GM12878 (cell line): ENCODE results near the gene CFAP58. TPM values are rescaled to one million over a fixed set of nuclear protein-coding genes. Genes with fewer than 3 reads are reported as not detected.

Experiments
- ATAC-seq: fragments of 200-7000 bp; cut with Tn5 transposase; 3 replicates; pipeline ENCODE4 v1.9.1; 2020; ENCODE audit warnings: mild to moderate bottlenecking, moderate library complexity
- BruUV-seq: library from RNA; stranded (reverse); fragments of 400-500 nt; replicated peaks from 2 replicates; lab custom pipeline; 2021; lab: Mats Ljungman, UMichigan
- CTCF ChIA-PET: fragments of 300-600 bp; sonication (Branson Sonifier 250); formaldehyde crosslinking; extraction: SDS; loops from one replicate; lab custom pipeline; 2021; ENCODE audit warnings: inconsistent platforms; lab: Yijun Ruan, JAX
- POLR2A ChIA-PET: fragments of 350-600 bp; formaldehyde crosslinking; extraction: SDS; loops from one replicate; lab custom pipeline; 2021; ENCODE audit warnings: inconsistent platforms; lab: Charles Lee
- RAD21 ChIA-PET: fragments of 300-600 bp; sonication (Branson Sonifier 250); formaldehyde crosslinking; loops from one replicate; lab custom pipeline; 2023; ENCODE audit warnings: antibody characterized with exemption; ENCODE audit not compliant: unreplicated experiment; lab: Charles Lee
- SMC1A ChIA-PET: fragments of 300-600 bp; sonication (Branson Sonifier 250); formaldehyde crosslinking; loops from one replicate; lab custom pipeline; 2023; ENCODE audit not compliant: unreplicated experiment, uncharacterized antibody; lab: Charles Lee
- DNase-seq: peaks from one replicate; pipeline ENCODE4 v3.0.0-alpha.2; 2011; ENCODE audit warnings: low read depth, low spot score
- FAIRE-seq: peaks from 3 replicates; lab custom pipeline; 2011; peaks lifted over from hg19 to GRCh38; lab: Jason Lieb, UNC
- H2AFZ ChIP-seq: 2 replicates; pipeline ENCODE4 v1.6.0; 2011; ENCODE audit warnings: low read depth, low read length, control low read depth; ENCODE audit not compliant: control insufficient read depth
- H3K27ac ChIP-seq: 2 replicates; pipeline ENCODE4 v1.5.1; 2011; ENCODE audit warnings: control low read depth; ENCODE audit not compliant: control insufficient read depth, insufficient read depth
- H3K27me3 ChIP-seq, 2 experiments: replicated peaks in 1 of 2; 2 replicates each; pipeline versions ENCODE4 v1.6.0 to v1.6.1; 2011; ENCODE audit warnings: low read length in 1 of 2; ENCODE audit not compliant: control insufficient read depth in 2 of 2, insufficient read depth in 2 of 2
- H3K36me3 ChIP-seq, 2 experiments: 2 replicates each; pipeline ENCODE4 v1.5.1; 2011; ENCODE audit warnings: low read length in 1 of 2; ENCODE audit not compliant: control insufficient read depth in 2 of 2, insufficient read depth in 2 of 2
- H3K4me1 ChIP-seq: 2 replicates; pipeline ENCODE4 v1.6.1; 2011; ENCODE audit warnings: mild to moderate bottlenecking, low read length, moderate library complexity, mixed read lengths; ENCODE audit not compliant: control insufficient read depth, insufficient read depth
- H3K4me2 ChIP-seq: 2 replicates; pipeline ENCODE4 v1.6.0; 2011; ENCODE audit warnings: control low read depth; ENCODE audit not compliant: control insufficient read depth, insufficient read depth
- H3K4me3 ChIP-seq: fragments of 200-600 bp; sonication (generic); 2 replicates; pipeline ENCODE4 v1.5.1; 2016
- H3K79me2 ChIP-seq: 2 replicates; pipeline ENCODE4 v1.6.0; 2011; ENCODE audit warnings: low read length; ENCODE audit not compliant: control insufficient read depth, insufficient read depth
- H3K9ac ChIP-seq: 2 replicates; pipeline ENCODE4 v1.8.0; 2011; ENCODE audit warnings: low read length, control low read depth, mixed read lengths; ENCODE audit not compliant: control insufficient read depth, insufficient read depth
- H3K9me3 ChIP-seq: replicated peaks from 3 replicates; pipeline ENCODE4 v1.5.1; 2011; ENCODE audit warnings: mild to moderate bottlenecking, low read length; ENCODE audit not compliant: control insufficient read depth, insufficient read depth
- H4K20me1 ChIP-seq: 2 replicates; pipeline ENCODE4 v1.6.0; 2011; ENCODE audit not compliant: control insufficient read depth, insufficient read depth
- BACH1 ChIP-seq: fragments of 450-650 bp; IDR thresholded peaks from 2 replicates; pipeline ENCODE4 v1.6.1; 2017; ENCODE audit warnings: mild to moderate bottlenecking, borderline replicate concordance
- BCL3 ChIP-seq: IDR thresholded peaks from 2 replicates; pipeline ENCODE4 v1.6.1; 2011; ENCODE audit warnings: borderline replicate concordance, low read depth, mild to moderate bottlenecking, moderate library complexity, low read length; ENCODE audit not compliant: insufficient read depth, poor library complexity, severe bottlenecking
- CREB1 ChIP-seq: IDR thresholded peaks from 2 replicates; pipeline ENCODE4 v1.6.1; 2012; ENCODE audit warnings: low read depth, mild to moderate bottlenecking, inconsistent platforms
- CTCF ChIP-seq, 3 experiments: IDR thresholded peaks in 2 of 3; conservative IDR thresholded peaks in 1 of 3; 2 replicates each; pipeline ENCODE4 v1.5.1; 2011; ENCODE audit warnings: low read depth in 3 of 3, low read length in 3 of 3, mild to moderate bottlenecking in 3 of 3, control low read depth in 2 of 3, moderate library complexity in 2 of 3, inconsistent platforms in 1 of 3, mixed read lengths in 1 of 3; ENCODE audit not compliant: control insufficient read depth in 2 of 3, insufficient read depth in 1 of 3; ENCODE audit errors: extremely low read depth in 1 of 3
- ETV6 ChIP-seq, 2 experiments: fragments of 450-650 bp in 1 of 2; IDR thresholded peaks in 1 of 2; conservative IDR thresholded peaks in 1 of 2; 2 replicates each; pipeline ENCODE4 v1.6.1; 2014; ENCODE audit warnings: antibody characterized with exemption in 1 of 2, borderline replicate concordance in 1 of 2, low read depth in 1 of 2, mild to moderate bottlenecking in 1 of 2, moderate library complexity in 1 of 2
- IRF4 ChIP-seq: IDR thresholded peaks from 2 replicates; pipeline ENCODE4 v1.6.1; 2011; ENCODE audit warnings: low read depth, low read length
- JUND ChIP-seq: IDR thresholded peaks from 2 replicates; pipeline ENCODE4 v1.6.1; 2012; ENCODE audit warnings: low read depth, mild to moderate bottlenecking, low read length, improper control_type of control experiment, moderate library complexity
- KDM1A ChIP-seq: fragments of 200-600 bp; sonication (generic); IDR thresholded peaks from 2 replicates; pipeline ENCODE4 v1.6.1; 2016; ENCODE audit warnings: borderline replicate concordance
- MTA3 ChIP-seq: IDR thresholded peaks from 2 replicates; pipeline ENCODE4 v1.6.1; 2012; ENCODE audit warnings: low read length, inconsistent platforms, borderline replicate concordance
- POU2F2 ChIP-seq: IDR thresholded peaks from 3 replicates; pipeline ENCODE4 v1.6.1; 2011; ENCODE audit warnings: low read depth, mild to moderate bottlenecking, low read length, borderline replicate concordance
- ZNF207 ChIP-seq: fragments of 450-650 bp; IDR thresholded peaks from 2 replicates; pipeline ENCODE4 v1.6.1; 2014; ENCODE audit warnings: antibody characterized with exemption, mild to moderate bottlenecking, borderline replicate concordance
- ZNF384 ChIP-seq: IDR thresholded peaks from 2 replicates; pipeline ENCODE4 v1.6.1; 2012; ENCODE audit warnings: low read depth, mild to moderate bottlenecking, low read length, improper control_type of control experiment, borderline replicate concordance
- WGBS: methylation state at CpG from one replicate; pipeline ENCODE4 v1.1.6; 2016; ENCODE audit warnings: low lambda C conversion rate; ENCODE audit not compliant: insufficient replicate concordance, insufficient coverage; ENCODE audit errors: missing lambda C conversion rate; 5-methylcytosine and 5-hydroxymethylcytosine counted together
- in situ Hi-C: fragments of 300-500 bp; cut with MboI; formaldehyde crosslinking; loops from 9 replicates; pipeline ENCODE4 v1.14.3; 2018; ENCODE audit warnings: mixed read lengths
- intact Hi-C: fragments of 100-400 bp; cut with micrococcal nuclease; formaldehyde crosslinking; loops from one replicate; pipeline ENCODE4 v1.14.2; 2022; ENCODE audit not compliant: unreplicated experiment
- polyA plus RNA-seq, 11 experiments: library from polyadenylated mRNA; depleted of rRNA in 4 of 11; unstranded in 6 of 11; stranded (reverse) in 5 of 11; fragments of >200 nt; fragmentation: Nextera tagmentation in 4 of 11; fragmentation: Illumina TruSeq in 1 of 11; extraction: Ambion mirVana in 4 of 11; extraction: Trizol in 1 of 11; gene quantifications; 1 replicate in 1 of 11; 2 replicates in 10 of 11; pipeline versions ENCODE4 v1.2.1 to v1.2.3, GENCODE V29; 2011 to 2016; ENCODE audit warnings: inconsistent platforms in 2 of 11, missing spikeins in 2 of 11, low read depth in 1 of 11
- total RNA-seq, 4 experiments: library from RNA; depleted of rRNA in 3 of 4; stranded (reverse); fragments of >200 nt in 3 of 4; fragmentation: Illumina TruSeq in 1 of 4; extraction: Trizol in 1 of 4; gene quantifications; 2 replicates each; pipeline versions ENCODE4 v1.2.1 to v1.2.3, GENCODE V29; 2013 to 2021

CFAP58 gene
- total and polyA plus RNA-seq, 10 of the 15 experiments (the other 5 are each of a cell fraction or from before 2014, with no cell fraction given), result 0.03 to 0.35 (median 0.21) TPM

- Histone ChIP-seq H3K27ac (no peak overlapping the region), H2AFZ (no peak overlapping the region), H3K9me3 (no peaks in the 10 kb centered on the region), H3K4me2 (no peak overlapping the region), H3K4me1 (peaks cover 29% of the 10 kb centered on the region), H3K27me3 (no peaks in the 10 kb centered on the region), H3K36me3 (peaks cover 0 to 5% of the 10 kb centered on the region in 2 experiments; a peak in 2 of 4 replicates), H4K20me1 (peaks cover 23% of the 10 kb centered on the region), H3K4me3 (no peak overlapping the region), H3K9ac (no peak overlapping the region), H3K79me2 (peaks cover 78% of the 10 kb centered on the region)
- no peak for ATAC-seq
- FAIRE-seq, result no peak
- in situ Hi-C loops (no loop called here), intact Hi-C loops (loop anchor here (10.0 kb wide), 2 partner anchors 418 to 638 kb away; partner anchors contain the start of gene STN1)
- ChIA-PET RAD21 (no interaction called here), POLR2A (no interaction called here), SMC1A (interaction anchor here (0.6 to 7.0 kb wide), 2 partner anchors 18 to 26 kb away, joined by 3 to 58 read pairs; no protein-coding TSS in a partner anchor), CTCF (interaction anchor here (0.9 to 7.2 kb wide), 2 partner anchors 17 to 25 kb away, joined by 3 to 111 read pairs; partner anchors contain the start of gene CFAP58)
- WGBS, result 82% methylated on average over 13 of the region's 13 CpGs
- DNase-seq, result no peak
- no peak for TF ChIP-seq ZNF384
- TF ChIP-seq IRF4, result no peak
- no peak for TF ChIP-seq POU2F2
- no peak for TF ChIP-seq CTCF (IDR thresholded peaks at IDR 0.05 in 2 of 3, conservative IDR thresholded peaks at IDR 0.05 in 1 of 3; ENCODE audit: control insufficient read depth in 2 of 3, extremely low read depth in 1 of 3, insufficient read depth in 1 of 3, low read depth in 3 of 3, low read length in 3 of 3)
- TF ChIP-seq ETV6 (conservative IDR thresholded peaks at IDR 0.05 in 1 of 2, IDR thresholded peaks at IDR 0.05 in 1 of 2; ENCODE audit: borderline replicate concordance in 1 of 2, low read depth in 1 of 2), result no peak
- TF ChIP-seq KDM1A, result no peak
- TF ChIP-seq BACH1, result no peak
- TF ChIP-seq MTA3, result no peak
- TF ChIP-seq ZNF207, result no peak
- TF ChIP-seq BCL3, result no peak
- no peak for TF ChIP-seq JUND
- no peak for TF ChIP-seq CREB1
- no TSS peak for BruUV-seq
Measured at GRCh38 chr10:104333032-104333727, 20.5 kb upstream of the CFAP58 start.
